ENCODE measurements around the gene ZFAND3.

DNA sequence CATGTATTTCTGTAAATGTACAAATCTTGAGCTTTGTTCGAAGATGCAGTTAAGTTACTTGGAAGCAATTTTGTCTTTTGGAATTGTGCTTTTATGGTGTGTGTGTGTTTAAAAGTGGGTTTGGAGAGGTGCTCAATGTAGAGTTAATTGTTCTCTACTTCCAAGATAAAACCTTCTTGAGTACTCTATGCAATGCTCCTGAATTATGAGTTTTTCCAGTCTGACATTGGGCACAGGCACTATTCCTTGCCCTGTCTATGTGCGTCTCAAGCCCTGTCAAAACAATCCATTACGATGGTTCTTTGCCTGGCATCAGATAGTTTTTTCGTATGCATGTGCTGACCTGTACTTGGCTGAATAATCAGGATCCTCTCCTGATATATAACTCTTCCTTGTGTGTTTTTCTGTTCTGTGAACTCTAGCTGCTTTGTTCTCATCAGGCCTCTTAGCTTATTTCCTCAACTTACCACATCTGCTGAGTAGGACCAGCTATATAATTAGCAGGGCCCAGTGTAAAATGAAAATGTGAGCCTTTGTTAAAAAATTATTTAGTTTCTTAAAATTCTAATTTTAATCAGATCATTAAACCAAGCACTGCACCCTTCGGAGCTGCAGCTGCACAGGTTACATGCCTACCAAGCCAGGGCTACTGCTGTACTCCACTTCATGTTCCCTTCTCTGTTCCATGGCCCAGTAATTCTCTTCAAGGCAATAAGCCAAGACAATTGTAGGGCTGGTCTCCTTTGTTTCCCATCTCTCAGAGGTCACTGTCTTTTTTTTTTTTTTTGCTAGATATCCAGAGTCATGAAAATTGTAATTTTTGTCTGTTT lies 160.1 kb downstream of the ZFAND3 start:
- TF ChIP-seq, protein P1, sequence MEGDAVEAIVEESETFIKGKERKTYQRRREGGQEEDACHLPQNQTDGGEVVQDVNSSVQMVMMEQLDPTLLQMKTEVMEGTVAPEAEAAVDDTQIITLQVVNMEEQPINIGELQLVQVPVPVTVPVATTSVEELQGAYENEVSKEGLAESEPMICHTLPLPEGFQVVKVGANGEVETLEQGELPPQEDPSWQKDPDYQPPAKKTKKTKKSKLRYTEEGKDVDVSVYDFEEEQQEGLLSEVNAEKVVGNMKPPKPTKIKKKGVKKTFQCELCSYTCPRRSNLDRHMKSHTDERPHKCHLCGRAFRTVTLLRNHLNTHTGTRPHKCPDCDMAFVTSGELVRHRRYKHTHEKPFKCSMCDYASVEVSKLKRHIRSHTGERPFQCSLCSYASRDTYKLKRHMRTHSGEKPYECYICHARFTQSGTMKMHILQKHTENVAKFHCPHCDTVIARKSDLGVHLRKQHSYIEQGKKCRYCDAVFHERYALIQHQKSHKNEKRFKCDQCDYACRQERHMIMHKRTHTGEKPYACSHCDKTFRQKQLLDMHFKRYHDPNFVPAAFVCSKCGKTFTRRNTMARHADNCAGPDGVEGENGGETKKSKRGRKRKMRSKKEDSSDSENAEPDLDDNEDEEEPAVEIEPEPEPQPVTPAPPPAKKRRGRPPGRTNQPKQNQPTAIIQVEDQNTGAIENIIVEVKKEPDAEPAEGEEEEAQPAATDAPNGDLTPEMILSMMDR (IDR thresholded peaks at IDR 0.05): no peak
- no peak for TF ChIP-seq POLR2A (IDR thresholded peaks at IDR 0.05)
